SK-N-SH treated with all-trans-retinoic acid at 6 μM for 48 hours (cell line): Measurements from ENCODE around the gene AGMO.

Source experiments
- SNAI2 ChIP-seq: fragments of 250-450 bp; sonication (Bioruptor Pico); IDR thresholded peaks from 2 replicates; pipeline ENCODE4 v1.5.0; 2020; ENCODE audit warnings: mild to moderate bottlenecking, moderate library complexity
- ZFP3 ChIP-seq: fragments of 250-450 bp; sonication (Bioruptor Pico); IDR thresholded peaks from 2 replicates; pipeline ENCODE4 v1.5.0; 2020; ENCODE audit warnings: mild to moderate bottlenecking, moderate library complexity
- TF ChIP-seq, protein P1 (sequence below): fragments of 250-450 bp; sonication (Bioruptor Pico); IDR thresholded peaks from 2 replicates; pipeline ENCODE4 v1.8.0; 2020; ENCODE audit warnings: mild to moderate bottlenecking, moderate library complexity, borderline replicate concordance

DNA sequence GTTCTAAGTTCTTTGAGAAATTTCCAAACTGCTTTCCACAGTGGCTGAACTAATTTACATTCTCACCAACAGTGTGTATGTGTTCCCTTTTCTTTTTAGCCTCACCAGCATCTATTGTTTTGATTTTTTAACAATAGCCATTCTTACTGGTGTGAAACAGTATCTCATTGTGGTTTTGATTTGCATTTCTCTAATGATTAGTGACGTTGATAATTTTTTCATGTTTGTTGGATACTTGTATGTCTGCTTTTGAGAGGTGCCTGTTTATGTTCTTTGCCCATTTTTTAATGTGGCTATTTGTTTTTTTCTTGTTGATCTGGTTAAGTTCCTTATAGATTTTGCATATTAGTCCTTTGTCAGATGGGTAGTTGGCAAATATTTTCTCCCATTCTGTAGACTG lies 191.4 kb downstream of the AGMO start:
- TF ChIP-seq ZFP3 (no peak), SNAI2 (no peak)
- TF ChIP-seq, protein P1, sequence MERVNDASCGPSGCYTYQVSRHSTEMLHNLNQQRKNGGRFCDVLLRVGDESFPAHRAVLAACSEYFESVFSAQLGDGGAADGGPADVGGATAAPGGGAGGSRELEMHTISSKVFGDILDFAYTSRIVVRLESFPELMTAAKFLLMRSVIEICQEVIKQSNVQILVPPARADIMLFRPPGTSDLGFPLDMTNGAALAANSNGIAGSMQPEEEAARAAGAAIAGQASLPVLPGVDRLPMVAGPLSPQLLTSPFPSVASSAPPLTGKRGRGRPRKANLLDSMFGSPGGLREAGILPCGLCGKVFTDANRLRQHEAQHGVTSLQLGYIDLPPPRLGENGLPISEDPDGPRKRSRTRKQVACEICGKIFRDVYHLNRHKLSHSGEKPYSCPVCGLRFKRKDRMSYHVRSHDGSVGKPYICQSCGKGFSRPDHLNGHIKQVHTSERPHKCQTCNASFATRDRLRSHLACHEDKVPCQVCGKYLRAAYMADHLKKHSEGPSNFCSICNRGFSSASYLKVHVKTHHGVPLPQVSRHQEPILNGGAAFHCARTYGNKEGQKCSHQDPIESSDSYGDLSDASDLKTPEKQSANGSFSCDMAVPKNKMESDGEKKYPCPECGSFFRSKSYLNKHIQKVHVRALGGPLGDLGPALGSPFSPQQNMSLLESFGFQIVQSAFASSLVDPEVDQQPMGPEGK (CRISPR knock-in tag), result no peak
